Measurements from ENCODE around the gene LSM14A.

- TF ChIP-seq CTCF (IDR thresholded peaks at IDR 0.05) (no peak), POLR2A (IDR thresholded peaks at IDR 0.05) (no peak)
Observed at GRCh38 chr19:34269968-34270621, 97.8 kb downstream of the LSM14A start.

Measured in lower leg skin (tissue), 3 donors.